Measurements from ENCODE around the gene SLC2A9. TPM values are rescaled to one million over a fixed set of nuclear protein-coding genes. Genes with fewer than 3 reads are reported as not detected.

The SLC2A9 gene
- total RNA-seq: 1.8 and 4.1 TPM in 2 replicates

DNA sequence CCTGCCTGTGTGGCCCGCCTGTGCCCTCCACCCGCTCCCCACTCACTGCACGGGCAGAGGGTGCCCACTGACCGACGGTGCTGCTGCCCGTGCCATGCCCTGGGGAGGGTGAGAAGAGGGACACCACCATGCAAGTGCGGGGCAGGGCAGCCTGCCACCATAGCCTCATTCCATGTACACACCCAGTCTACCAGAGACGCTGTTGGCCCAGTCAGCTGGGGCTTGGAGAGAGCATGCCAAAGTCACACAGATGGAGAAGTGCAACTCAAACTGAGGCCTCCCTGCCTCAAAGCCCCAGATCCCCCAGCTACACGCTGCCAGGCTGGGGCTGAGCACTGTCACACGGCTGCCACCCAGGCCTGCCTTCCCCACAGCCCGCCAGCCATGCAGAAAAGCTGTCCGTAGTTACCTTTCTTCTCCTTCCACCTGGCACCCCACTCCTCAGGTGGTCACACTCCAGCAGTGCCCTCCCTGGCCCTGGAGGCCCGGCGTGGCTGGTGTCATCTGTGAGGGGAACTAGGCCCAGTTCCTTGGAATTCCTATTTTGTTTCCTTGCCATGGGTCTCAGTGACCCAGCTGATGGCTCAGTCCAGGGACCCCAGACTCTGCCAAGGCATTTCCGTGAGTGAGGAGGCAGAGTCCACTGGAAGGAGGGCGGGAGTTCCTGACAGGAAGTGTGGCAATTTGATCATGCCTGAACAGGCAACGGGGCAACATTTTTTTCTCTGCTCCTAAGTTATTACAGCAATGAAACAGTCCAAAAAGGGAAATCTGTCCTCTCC, at the start of gene SLC2A9:
SLC2A9 (minus strand) TSS at position 627 of the 782 bp plus-strand sequence; CDS start at position 559, 68 bp downstream.

DNA sequence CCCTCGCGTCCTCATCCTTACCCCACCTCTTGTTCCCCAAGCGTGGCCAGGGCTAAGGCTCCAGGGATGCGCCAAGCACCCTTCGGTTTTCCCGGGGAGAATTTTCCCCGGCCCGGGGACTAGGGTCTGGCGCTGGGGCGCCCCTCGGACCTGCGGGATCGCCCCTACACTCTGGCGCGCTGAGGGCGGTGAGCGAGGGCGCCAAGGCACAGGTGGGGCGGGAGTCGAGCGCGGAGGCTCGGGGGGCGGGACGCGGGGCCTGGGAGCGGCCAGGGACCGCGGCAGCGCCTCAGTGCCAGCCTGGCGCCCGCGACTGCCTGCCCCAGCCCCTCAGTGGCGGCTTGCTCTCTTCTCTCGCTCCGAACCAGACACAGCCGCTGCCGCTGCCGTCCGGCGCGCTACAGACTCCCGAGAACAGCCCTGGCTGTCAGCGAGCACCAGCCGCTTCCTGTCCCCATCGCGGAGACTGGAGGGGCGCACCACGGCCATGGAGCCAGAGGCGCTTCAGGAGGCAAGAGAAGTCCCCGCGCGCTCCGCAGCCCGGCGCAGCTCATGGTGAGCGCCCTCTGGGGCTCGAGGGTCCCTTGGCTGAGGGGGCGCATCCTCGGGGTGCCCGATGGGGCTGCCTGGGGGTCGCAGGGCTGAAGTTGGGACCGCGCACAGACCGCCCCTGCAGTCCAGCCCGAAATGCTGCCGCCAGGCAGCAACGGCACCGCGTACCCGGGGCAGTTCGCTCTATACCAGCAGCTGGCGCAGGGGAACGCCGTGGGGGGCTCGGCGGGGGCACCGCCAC, 239.8 kb downstream of the SLC2A9 start, which contains the start of gene DRD5:
DRD5 (plus strand) TSS at position 292 of the 793 bp plus-strand sequence; CDS start at position 688, 396 bp downstream.

Other genes starting within 250 kb of the SLC2A9 start
- gene DRD5, start 239.9 kb downstream of the SLC2A9 start, total RNA-seq: not detected in 2 replicates
- 94.7 and 371 TPM in 2 replicates for gene WDR1, start 95.3 kb upstream of the SLC2A9 start, total RNA-seq